22Rv1 (cell line): ENCODE data around the gene COX10.

Source experiments
- CTCF ChIP-seq: fragments of 450-650 bp; IDR thresholded peaks from 2 replicates; pipeline ENCODE4 v1.5.1; 2017; ENCODE audit warnings: mild to moderate bottlenecking
- ZFX ChIP-seq: fragments of 450-650 bp; IDR thresholded peaks from 2 replicates; pipeline ENCODE4 v1.6.1; 2017; ENCODE audit warnings: antibody characterized with exemption, borderline replicate concordance

- TF ChIP-seq CTCF (no peak), ZFX (no peak)
These were observed 17.6 kb upstream of the COX10 start for GRCh38 chr17:14051692-14052091.
